H1 (cell line): Measurements from ENCODE around the gene TSHZ2. TPM values are rescaled to one million over a fixed set of nuclear protein-coding genes. Genes with fewer than 3 reads are reported as not detected.

Experiments
- CTCF ChIA-PET: fragments of 300-600 bp; sonication (Branson Sonifier 250); formaldehyde crosslinking; loops from one replicate; lab custom pipeline; 2021; ENCODE audit not compliant: partially characterized antibody; lab: Charles Lee
- POLR2A ChIA-PET: fragments of 300-600 bp; sonication (Branson Sonifier 250); formaldehyde crosslinking; loops from one replicate; lab custom pipeline; 2021; ENCODE audit warnings: inconsistent platforms; ENCODE audit not compliant: partially characterized antibody; lab: Charles Lee
- DNase-seq, 2 experiments: peaks; one replicate each; pipeline versions ENCODE4 v3.0.0 to v3.0.0-alpha.2; 2010 to 2022; ENCODE audit warnings: low spot score in 2 of 2, low read depth in 1 of 2, mixed read lengths in 1 of 2
- FAIRE-seq: peaks from 2 replicates; lab custom pipeline; 2011; peaks lifted over from hg19 to GRCh38; lab: Jason Lieb, UNC
- H2AFZ ChIP-seq: 2 replicates; pipeline ENCODE4 v1.8.1; 2012; ENCODE audit warnings: low read length, inconsistent platforms
- H2AK5ac ChIP-seq: 2 replicates; pipeline ENCODE4 v1.6.1; 2013; ENCODE audit warnings: low read depth, low read length
- H2BK120ac ChIP-seq: replicated peaks from 2 replicates; pipeline ENCODE3; 2013; ENCODE audit warnings: low read depth, low read length, inconsistent platforms
- H2BK12ac ChIP-seq: 2 replicates; pipeline ENCODE4 v1.6.1; 2013; ENCODE audit warnings: low read depth, low read length
- H2BK15ac ChIP-seq: 2 replicates; pipeline ENCODE4 v1.6.1; 2013; ENCODE audit warnings: low read length
- H2BK20ac ChIP-seq: 2 replicates; pipeline ENCODE4 v1.6.1; 2013; ENCODE audit warnings: low read length
- H2BK5ac ChIP-seq: 2 replicates; pipeline ENCODE4 v1.6.1; 2013; ENCODE audit warnings: low read depth, low read length
- H3K14ac ChIP-seq: 2 replicates; pipeline ENCODE4 v1.6.1; 2013; ENCODE audit warnings: inconsistent platforms; ENCODE audit not compliant: insufficient read length
- H3K18ac ChIP-seq: 2 replicates; pipeline ENCODE4 v1.6.1; 2013; ENCODE audit warnings: low read length; ENCODE audit errors: extremely low read depth
- H3K23ac ChIP-seq: 2 replicates; pipeline ENCODE4 v1.6.1; 2013; ENCODE audit warnings: inconsistent platforms; ENCODE audit not compliant: insufficient read length
- H3K23me2 ChIP-seq: 2 replicates; pipeline ENCODE4 v1.6.1; 2013; ENCODE audit warnings: low read depth, low read length
- H3K27ac ChIP-seq: 2 replicates; pipeline ENCODE4 v1.6.1; 2011; ENCODE audit warnings: low read depth, low read length, inconsistent platforms
- H3K27me3 ChIP-seq, 4 experiments: replicated peaks in 1 of 4; 1 replicate in 1 of 4; 2 replicates in 3 of 4; pipeline versions ENCODE4 v1.6.1 to v1.8.1; 2011 to 2013; ENCODE audit warnings: low read length in 3 of 4, mild to moderate bottlenecking in 3 of 4, inconsistent platforms in 2 of 4, mixed read lengths in 2 of 4, moderate library complexity in 1 of 4; ENCODE audit not compliant: control insufficient read depth in 3 of 4, insufficient read depth in 3 of 4; ENCODE audit errors: extremely low read depth in 1 of 4
- H3K36me3 ChIP-seq, 4 experiments: 2 replicates each; pipeline versions ENCODE4 v1.6.1 to v1.8.1; 2011 to 2013; ENCODE audit warnings: mild to moderate bottlenecking in 4 of 4, low read length in 3 of 4, moderate library complexity in 2 of 4, control low read depth in 1 of 4, inconsistent platforms in 1 of 4; ENCODE audit not compliant: insufficient read depth in 4 of 4, control insufficient read depth in 2 of 4
- H3K4ac ChIP-seq: replicated peaks from 2 replicates; pipeline ENCODE3; 2013; ENCODE audit warnings: low read length, low read depth, mixed read lengths, inconsistent platforms; ENCODE audit not compliant: insufficient read length
- H3K4me1 ChIP-seq, 4 experiments: replicated peaks in 1 of 4; 1 replicate in 1 of 4; 2 replicates in 3 of 4; pipeline versions ENCODE4 v1.6.1 to v1.8.1; 2011 to 2013; ENCODE audit warnings: low read length in 3 of 4, inconsistent platforms in 2 of 4, mixed read lengths in 1 of 4; ENCODE audit not compliant: insufficient read depth in 4 of 4, control insufficient read depth in 3 of 4
- H3K4me2 ChIP-seq, 2 experiments: 2 replicates each; pipeline versions ENCODE4 v1.6.1 to v1.8.1; 2011 to 2013; ENCODE audit warnings: low read depth in 2 of 2, low read length in 2 of 2, control low read depth in 1 of 2, inconsistent platforms in 1 of 2, mild to moderate bottlenecking in 1 of 2; ENCODE audit not compliant: insufficient read depth in 1 of 2
- H3K4me3 ChIP-seq, 4 experiments: fragments of 200-600, 300-600 bp in 1 of 4; sonication (generic), shearing (Covaris generic), sonication (Bioruptor Twin) in 1 of 4; 2 replicates each; pipeline versions ENCODE4 v1.5.1 to v1.8.1; 2011 to 2016; ENCODE audit warnings: low read length in 4 of 4, low read depth in 3 of 4, control low read depth in 2 of 4, inconsistent platforms in 2 of 4, mild to moderate bottlenecking in 2 of 4, mixed read lengths in 1 of 4, moderate library complexity in 1 of 4; ENCODE audit not compliant: insufficient read depth in 2 of 4; ENCODE audit errors: extremely low read depth in 1 of 4
- H3K56ac ChIP-seq: replicated peaks from 2 replicates; pipeline ENCODE3; 2013; ENCODE audit warnings: low read depth, mild to moderate bottlenecking, mixed read lengths, low read length, inconsistent platforms; ENCODE audit not compliant: insufficient read length
- H3K79me1 ChIP-seq: 2 replicates; pipeline ENCODE4 v1.6.1; 2013; ENCODE audit warnings: low read depth, low read length, control low read depth
- H3K79me2 ChIP-seq, 2 experiments: 2 replicates each; pipeline versions ENCODE4 v1.6.1 to v1.8.1; 2012 to 2013; ENCODE audit warnings: low read length in 2 of 2, mild to moderate bottlenecking in 2 of 2, inconsistent platforms in 1 of 2; ENCODE audit not compliant: insufficient read depth in 2 of 2, control insufficient read depth in 1 of 2
- H3K9ac ChIP-seq, 4 experiments: replicated peaks in 1 of 4; 1 replicate in 1 of 4; 2 replicates in 3 of 4; pipeline versions ENCODE4 v1.6.1 to v1.8.1; 2011 to 2013; ENCODE audit warnings: low read depth in 3 of 4, low read length in 3 of 4, control low read depth in 2 of 4, mild to moderate bottlenecking in 2 of 4, moderate library complexity in 2 of 4, inconsistent platforms in 1 of 4; ENCODE audit errors: extremely low read depth in 1 of 4
- H3K9me3 ChIP-seq, 2 experiments: 2 replicates each; pipeline versions ENCODE4 v1.6.1 to v1.8.1; 2012 to 2013; ENCODE audit warnings: mild to moderate bottlenecking in 2 of 2, moderate library complexity in 2 of 2, control low read depth in 1 of 2, inconsistent platforms in 1 of 2, low read depth in 1 of 2, low read length in 1 of 2, mixed read lengths in 1 of 2; ENCODE audit not compliant: insufficient read depth in 2 of 2
- H4K20me1 ChIP-seq, 2 experiments: replicated peaks in 1 of 2; 2 replicates each; pipeline versions ENCODE3 to v1.8.1; 2011 to 2013; ENCODE audit warnings: inconsistent platforms in 2 of 2, low read length in 2 of 2, mild to moderate bottlenecking in 1 of 2; ENCODE audit not compliant: insufficient read depth in 2 of 2, control insufficient read depth in 1 of 2
- H4K5ac ChIP-seq: 2 replicates; pipeline ENCODE4 v1.6.1; 2013; ENCODE audit warnings: low read length, low read depth, mixed read lengths, inconsistent platforms; ENCODE audit not compliant: insufficient read length
- H4K8ac ChIP-seq: 2 replicates; pipeline ENCODE4 v1.8.0; 2013; ENCODE audit warnings: mild to moderate bottlenecking, moderate library complexity, low read length, inconsistent platforms; ENCODE audit not compliant: insufficient read depth; ENCODE audit errors: extremely low read depth
- H4K91ac ChIP-seq: replicated peaks from 2 replicates; pipeline ENCODE3; 2013; ENCODE audit warnings: low read length, mixed read lengths, inconsistent platforms; ENCODE audit not compliant: insufficient read length
- CBX5 ChIP-seq: fragments of 300-800, 300-1000 bp; sonication (generic); IDR thresholded peaks from 2 replicates; pipeline ENCODE4 v1.7.1; 2016; ENCODE audit warnings: antibody characterized with exemption, low read length, low read depth
- KDM4A ChIP-seq: IDR thresholded peaks from one replicate; pipeline ENCODE4 v1.7.1; 2012; ENCODE audit warnings: low read depth, mild to moderate bottlenecking, moderate library complexity, low read length, inconsistent platforms; ENCODE audit not compliant: severe bottlenecking
- NANOG ChIP-seq: IDR thresholded peaks from 2 replicates; pipeline ENCODE4 v1.6.1; 2011; ENCODE audit warnings: low read length, low read depth, mild to moderate bottlenecking, inconsistent platforms; ENCODE audit not compliant: insufficient read depth, poor library complexity, severe bottlenecking
- NRF1 ChIP-seq: IDR thresholded peaks from 2 replicates; pipeline ENCODE4 v1.6.1; 2011; ENCODE audit warnings: mild to moderate bottlenecking, low read depth, low read length, improper control_type of control experiment
- PHF8 ChIP-seq: fragments of 200-600 bp; sonication (generic); conservative IDR thresholded peaks from 2 replicates; pipeline ENCODE4 v1.7.1; 2012; ENCODE audit warnings: low read depth, mild to moderate bottlenecking, inconsistent platforms, low read length, moderate library complexity
- RAD21 ChIP-seq, 2 experiments: IDR thresholded peaks in 1 of 2; conservative IDR thresholded peaks in 1 of 2; 2 replicates each; pipeline ENCODE4 v1.6.1; 2011; ENCODE audit warnings: low read depth in 2 of 2, low read length in 2 of 2, improper control_type of control experiment in 1 of 2, inconsistent platforms in 1 of 2, mild to moderate bottlenecking in 1 of 2, moderate library complexity in 1 of 2
- RFX5 ChIP-seq: IDR thresholded peaks from 2 replicates; pipeline ENCODE4 v1.6.1; 2011; ENCODE audit warnings: low read depth, low read length, improper control_type of control experiment, borderline replicate concordance
- SIX5 ChIP-seq: IDR thresholded peaks from 2 replicates; pipeline ENCODE4 v1.6.1; 2011; ENCODE audit warnings: mild to moderate bottlenecking, low read depth, low read length
- SUZ12 ChIP-seq: fragments of 200-600 bp; sonication (generic); IDR thresholded peaks from 2 replicates; pipeline ENCODE4 v1.6.1; 2012; ENCODE audit warnings: mild to moderate bottlenecking, inconsistent platforms, low read length, moderate library complexity, mixed read lengths
- WGBS, 2 experiments: shearing (Covaris generic) in 1 of 2; methylation state at CpG; one replicate each; pipeline versions ENCODE4 v1.1.6 to v1.1.7; 2013 to 2015; ENCODE audit warnings: low lambda C conversion rate in 2 of 2, mixed read lengths in 2 of 2, inconsistent platforms in 1 of 2, low coverage in 1 of 2, missing lambda C conversion rate in 1 of 2; ENCODE audit not compliant: insufficient replicate concordance in 2 of 2, insufficient coverage in 1 of 2, insufficient read length in 1 of 2; ENCODE audit errors: extremely low coverage in 1 of 2, missing lambda C conversion rate in 1 of 2; 5-methylcytosine and 5-hydroxymethylcytosine counted together
- polyA plus RNA-seq, 7 experiments: library from polyadenylated mRNA; depleted of rRNA in 3 of 7; stranded (reverse) in 5 of 7; unstranded in 2 of 7; fragments of >200 nt in 5 of 7; fragments of 200-250 nt in 2 of 7; gene quantifications; 1 replicate in 5 of 7; 2 replicates in 1 of 7; 4 replicates in 1 of 7; pipeline versions ENCODE4 v1.2.1 to v1.2.3, GENCODE V29; 2011 to 2013; ENCODE audit warnings: missing spikeins in 2 of 7, mixed read lengths in 2 of 7
- total RNA-seq: library from RNA; stranded (reverse); fragmentation: NEBNext Ultra II Directional; extraction: Animal tissue kit (Norgen Biotek cat#: 25700); gene quantifications from 2 replicates; pipeline ENCODE4 v1.2.1, GENCODE V29; 2021
- TF ChIP-seq, protein P1 (sequence below): IDR thresholded peaks from 2 replicates; pipeline ENCODE4 v1.6.1; 2012; ENCODE audit warnings: inconsistent platforms
- TF ChIP-seq, protein P2 (sequence below): IDR thresholded peaks from 2 replicates; pipeline ENCODE4 v1.6.1; 2011; ENCODE audit warnings: low read length, improper control_type of control experiment

The TSHZ2 gene
- total and polyA plus RNA-seq, 2 of the 8 experiments (the other 6 are each of a cell fraction or from before 2014, with no cell fraction given) = 0.14 to 0.30 TPM

DNA sequence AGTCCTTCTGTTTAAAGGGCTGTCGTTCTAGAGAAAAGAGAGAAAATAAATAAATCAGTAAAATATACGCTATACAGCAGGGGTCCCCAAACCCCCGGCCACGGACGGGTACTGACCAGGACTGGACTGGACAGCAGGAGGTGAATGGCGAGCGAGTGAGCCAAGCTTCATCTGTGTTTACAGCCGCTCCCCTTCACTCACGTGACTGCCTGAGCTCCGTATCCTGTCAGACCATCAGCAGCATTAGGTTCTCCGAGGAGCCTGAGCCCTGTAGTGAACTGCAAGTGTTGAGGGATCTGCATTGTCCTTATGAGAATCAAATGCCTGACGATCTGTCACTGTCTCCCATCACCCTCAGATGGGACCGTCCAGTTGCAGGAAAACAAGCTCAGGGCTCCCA lies 545.0 kb downstream of the TSHZ2 start:
- Histone ChIP-seq H4K20me1 (no peaks in the 10 kb centered on the region), H3K79me2 (no peaks in the 10 kb centered on the region), H3K27me3 (no peaks in the 10 kb centered on the region), H3K56ac (no peak overlapping the region), H4K5ac (no peak overlapping the region), H3K79me1 (no peaks in the 10 kb centered on the region), H3K23me2 (no peaks in the 10 kb centered on the region), H2AK5ac (no peak overlapping the region), H4K8ac (no peak overlapping the region), H2BK5ac (no peak overlapping the region), H3K36me3 (no peaks in the 10 kb centered on the region), H2BK15ac (no peak overlapping the region), H4K91ac (peak overlapping the region; percentile 30), H3K4me2 (no peak overlapping the region), H3K18ac (no peak overlapping the region), H2BK12ac (no peak overlapping the region), H3K23ac (no peak overlapping the region), H3K14ac (no peak overlapping the region), H3K9ac (no peak overlapping the region), H2AFZ (no peak overlapping the region), H2BK120ac (no peak overlapping the region), H3K4me1 (no peaks in the 10 kb centered on the region), H3K9me3 (no peaks in the 10 kb centered on the region), H2BK20ac (no peak overlapping the region), H3K4me3 (no peak overlapping the region), H3K27ac (no peak overlapping the region), H3K4ac (no peak overlapping the region)
- POLR2A ChIA-PET = interaction anchor here (0.5 kb wide), 1 partner anchor 21 kb away, joined by 4 read pairs; no protein-coding TSS in a partner anchor
- WGBS, 2 experiments = 84% methylated on average over 13 of the region's 13 CpGs; no CpG with 5 or more reads in 1 of the 2 experiments
- CTCF ChIA-PET = no interaction called here
- DNase-seq = no peak
- FAIRE-seq = no peak
- TF ChIP-seq SUZ12 = no peak
- TF ChIP-seq, protein P1, sequence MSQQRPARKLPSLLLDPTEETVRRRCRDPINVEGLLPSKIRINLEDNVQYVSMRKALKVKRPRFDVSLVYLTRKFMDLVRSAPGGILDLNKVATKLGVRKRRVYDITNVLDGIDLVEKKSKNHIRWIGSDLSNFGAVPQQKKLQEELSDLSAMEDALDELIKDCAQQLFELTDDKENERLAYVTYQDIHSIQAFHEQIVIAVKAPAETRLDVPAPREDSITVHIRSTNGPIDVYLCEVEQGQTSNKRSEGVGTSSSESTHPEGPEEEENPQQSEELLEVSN = no peak
- TF ChIP-seq NRF1 = no peak
- TF ChIP-seq KDM4A = no peak
- no peak for TF ChIP-seq SIX5
- TF ChIP-seq, protein P2, sequence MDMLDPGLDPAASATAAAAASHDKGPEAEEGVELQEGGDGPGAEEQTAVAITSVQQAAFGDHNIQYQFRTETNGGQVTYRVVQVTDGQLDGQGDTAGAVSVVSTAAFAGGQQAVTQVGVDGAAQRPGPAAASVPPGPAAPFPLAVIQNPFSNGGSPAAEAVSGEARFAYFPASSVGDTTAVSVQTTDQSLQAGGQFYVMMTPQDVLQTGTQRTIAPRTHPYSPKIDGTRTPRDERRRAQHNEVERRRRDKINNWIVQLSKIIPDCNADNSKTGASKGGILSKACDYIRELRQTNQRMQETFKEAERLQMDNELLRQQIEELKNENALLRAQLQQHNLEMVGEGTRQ = no peak
- no peak for TF ChIP-seq RFX5
- TF ChIP-seq NANOG = no peak
- TF ChIP-seq PHF8 = no peak
- TF ChIP-seq RAD21 (IDR thresholded peaks at IDR 0.05 in 1 of 2, conservative IDR thresholded peaks at IDR 0.05 in 1 of 2; ENCODE audit: low read depth in 2 of 2, low read length in 2 of 2) = no peak
- no peak for TF ChIP-seq CBX5
